WI38 (cell line): ENCODE results near the gene ZDHHC18.

Source experiments
- H3K4me3 ChIP-seq: 2 replicates; pipeline ENCODE4 v1.5.1; 2011; ENCODE audit warnings: low read depth, mild to moderate bottlenecking, control low read depth, low read length
- TF ChIP-seq, protein P1 (sequence below): IDR thresholded peaks from 2 replicates; pipeline ENCODE4 v1.5.1; 2012; ENCODE audit warnings: low read depth, mild to moderate bottlenecking, control low read depth, low read length

Gene ZDHHC18

GRCh38 chr1:26900001-26900814, 73.7 kb downstream of the ZDHHC18 start, which contains the start of gene GPATCH3:
GPATCH3 (minus strand) TSS chr1:26900467; CDS start chr1:26900442, 25 bp downstream.
- peak within 1 kb of the TSS; percentile 97 for H3K4me3 ChIP-seq
- TF ChIP-seq, protein P1, sequence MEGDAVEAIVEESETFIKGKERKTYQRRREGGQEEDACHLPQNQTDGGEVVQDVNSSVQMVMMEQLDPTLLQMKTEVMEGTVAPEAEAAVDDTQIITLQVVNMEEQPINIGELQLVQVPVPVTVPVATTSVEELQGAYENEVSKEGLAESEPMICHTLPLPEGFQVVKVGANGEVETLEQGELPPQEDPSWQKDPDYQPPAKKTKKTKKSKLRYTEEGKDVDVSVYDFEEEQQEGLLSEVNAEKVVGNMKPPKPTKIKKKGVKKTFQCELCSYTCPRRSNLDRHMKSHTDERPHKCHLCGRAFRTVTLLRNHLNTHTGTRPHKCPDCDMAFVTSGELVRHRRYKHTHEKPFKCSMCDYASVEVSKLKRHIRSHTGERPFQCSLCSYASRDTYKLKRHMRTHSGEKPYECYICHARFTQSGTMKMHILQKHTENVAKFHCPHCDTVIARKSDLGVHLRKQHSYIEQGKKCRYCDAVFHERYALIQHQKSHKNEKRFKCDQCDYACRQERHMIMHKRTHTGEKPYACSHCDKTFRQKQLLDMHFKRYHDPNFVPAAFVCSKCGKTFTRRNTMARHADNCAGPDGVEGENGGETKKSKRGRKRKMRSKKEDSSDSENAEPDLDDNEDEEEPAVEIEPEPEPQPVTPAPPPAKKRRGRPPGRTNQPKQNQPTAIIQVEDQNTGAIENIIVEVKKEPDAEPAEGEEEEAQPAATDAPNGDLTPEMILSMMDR = no peak

DNA sequence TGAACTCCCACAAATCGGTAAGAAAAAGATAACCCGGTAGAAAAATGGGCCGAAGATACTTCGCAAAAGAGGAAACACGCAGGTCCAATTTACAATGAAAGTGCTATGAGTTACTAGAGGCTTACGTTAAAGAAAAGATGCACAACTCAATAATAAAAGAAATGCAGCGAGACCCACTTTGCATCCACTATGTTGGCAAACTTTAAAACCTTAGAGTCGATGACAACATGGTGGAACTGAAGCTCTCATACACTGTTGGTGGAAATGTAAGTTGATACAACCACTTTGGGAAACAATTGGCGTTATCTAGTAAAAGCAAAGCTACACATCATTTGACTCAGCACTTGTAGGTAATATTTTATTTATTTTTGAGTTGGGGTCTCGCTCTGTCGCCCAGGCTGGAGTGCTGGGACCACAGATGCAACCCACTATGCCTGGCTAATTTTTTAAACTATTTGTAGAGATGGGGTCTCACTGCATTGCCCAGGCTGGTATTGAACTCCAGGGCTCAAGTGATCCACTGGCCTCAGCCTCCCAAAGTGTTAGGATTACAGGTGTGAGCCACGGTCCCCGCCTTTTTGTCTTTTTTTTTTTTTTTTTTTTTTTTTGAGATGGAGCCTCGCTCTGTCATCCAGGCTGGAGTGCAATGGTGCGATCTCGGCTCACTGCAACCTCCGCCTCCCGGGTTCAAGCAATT, 74.5 kb downstream of the ZDHHC18 start:
- TF ChIP-seq, protein P1 = no peak
- H3K4me3 ChIP-seq = peak overlapping the region; percentile 97
